Measurements from ENCODE around the gene SPATA33.

GRCh38 chr16:89687092-89687940 is 29.7 kb downstream of the SPATA33 start:
- TF ChIP-seq FOXP2 (optimal IDR thresholded peaks at IDR 0.05; ENCODE audit: control extremely low read depth, extremely low read length, insufficient read depth): no peak
- no peak for TF ChIP-seq POLR2AphosphoS5 (IDR thresholded peaks at IDR 0.05; ENCODE audit: borderline replicate concordance, low read depth, low read length)
- TF ChIP-seq EZH2 (IDR thresholded peaks at IDR 0.05): no peak

Data from SK-N-MC (cell line).